AG04449 (cell line): ENCODE data around the gene DLK1.

Source experiments
- CTCF ChIA-PET: fragments of 350-600 bp; formaldehyde crosslinking; extraction: SDS; loops from one replicate; lab custom pipeline; 2021; ENCODE audit warnings: antibody characterized with exemption; lab: Yijun Ruan, JAX
- POLR2A ChIA-PET: fragments of 400-600, 350-600 bp; formaldehyde crosslinking; extraction: SDS; loops from one replicate; lab custom pipeline; 2020; ENCODE audit warnings: antibody characterized with exemption, inconsistent platforms; lab: Yijun Ruan, JAX
- DNase-seq: peaks from one replicate; pipeline ENCODE4 v3.0.0-alpha.2; 2010; ENCODE audit warnings: low read depth, low spot score
- H3K4me3 ChIP-seq: 2 replicates; pipeline ENCODE4 v1.5.1; 2011; ENCODE audit warnings: low read depth, mild to moderate bottlenecking, control low read depth, low read length
- CTCF ChIP-seq: IDR thresholded peaks from one replicate; pipeline ENCODE4 v1.5.1; 2011; ENCODE audit warnings: mild to moderate bottlenecking, moderate library complexity, low read length, control low read depth, inconsistent platforms; ENCODE audit not compliant: insufficient read depth; ENCODE audit errors: missing control alignments

Gene DLK1

GRCh38 chr14:100785338-100785615, 58.6 kb downstream of the DLK1 start:
- no peak for TF ChIP-seq CTCF
- H3K4me3 ChIP-seq, result no peak overlapping the region
- ChIA-PET POLR2A (no interaction called here), CTCF (no interaction called here)
- no peak for DNase-seq

- no peak for TF ChIP-seq CTCF
- POLR2A ChIA-PET, result no interaction called here
- DNase-seq, result no peak
- no peak overlapping the region for H3K4me3 ChIP-seq
- CTCF ChIA-PET, result no interaction called here
Measured at GRCh38 chr14:100785626-100786025, 58.9 kb downstream of the DLK1 start.

- DNase-seq, result no peak
- no peak for TF ChIP-seq CTCF
- H3K4me3 ChIP-seq, result no peak overlapping the region
- POLR2A ChIA-PET, result no interaction called here
- CTCF ChIA-PET, result no interaction called here
Measured at GRCh38 chr14:100786131-100786530, 59.4 kb downstream of the DLK1 start.

GRCh38 chr14:100786576-100787219, 60.0 kb downstream of the DLK1 start:
- no peak for TF ChIP-seq CTCF
- CTCF ChIA-PET, result interaction anchor here (1.3 kb wide), 1 partner anchor 77 kb away, joined by 4 read pairs; no protein-coding TSS in a partner anchor

GRCh38 chr14:100787659-100788058, 61.0 kb downstream of the DLK1 start:
- DNase-seq, result no peak
- POLR2A ChIA-PET, result no interaction called here
- TF ChIP-seq CTCF, result no peak
- CTCF ChIA-PET, result interaction anchor here (1.3 kb wide), 1 partner anchor 78 kb away, joined by 4 read pairs; no protein-coding TSS in a partner anchor
- no peak overlapping the region for H3K4me3 ChIP-seq

More at GRCh38 chr14:100786576-100787219, 60.0 kb downstream of the DLK1 start:
- H3K4me3 ChIP-seq, result no peak overlapping the region
- POLR2A ChIA-PET, result no interaction called here
- no peak for DNase-seq
